Endothelial cell of umbilical vein (primary cell): Measurements from ENCODE around the gene TPK1. TPM values are rescaled to one million over a fixed set of nuclear protein-coding genes. Genes with fewer than 3 reads are reported as not detected.

Experiments used
- BruUV-seq: library from RNA; stranded (reverse); fragments of 400-500 nt; replicated peaks from 2 replicates; lab custom pipeline; 2021; lab: Mats Ljungman, UMichigan
- CTCF ChIA-PET: fragments of 300-600, 350-600 bp; sonication (Branson Sonifier 250); formaldehyde crosslinking; loops from one replicate; lab custom pipeline; 2021; ENCODE audit warnings: antibody characterized with exemption, inconsistent platforms; lab: Charles Lee
- POLR2A ChIA-PET: fragments of 300-600, 350-600 bp; sonication (Branson Sonifier 250); formaldehyde crosslinking; loops from one replicate; lab custom pipeline; 2021; ENCODE audit warnings: antibody characterized with exemption, inconsistent platforms; lab: Charles Lee
- DNase-seq: peaks from one replicate; pipeline ENCODE4 v3.0.0-alpha.2; 2011; ENCODE audit warnings: low read depth, low spot score
- FAIRE-seq: peaks from 2 replicates; lab custom pipeline; 2011; peaks lifted over from hg19 to GRCh38; lab: Jason Lieb, UNC
- H2AFZ ChIP-seq: 2 replicates; pipeline ENCODE4 v1.6.0; 2012; ENCODE audit warnings: low read depth, low read length, control low read depth, inconsistent platforms
- H3K27ac ChIP-seq: 2 replicates; pipeline ENCODE4 v1.5.1; 2011; ENCODE audit warnings: low read depth, mild to moderate bottlenecking, control low read depth, low read length, moderate library complexity; ENCODE audit not compliant: insufficient read depth
- H3K27me3 ChIP-seq, 2 experiments: 2 replicates each; pipeline versions ENCODE4 v1.6.0 to v1.6.1; 2011; ENCODE audit warnings: low read length in 2 of 2, mixed read lengths in 1 of 2; ENCODE audit not compliant: control insufficient read depth in 2 of 2, insufficient read depth in 2 of 2
- H3K36me3 ChIP-seq, 2 experiments: 2 replicates in 1 of 2; 3 replicates in 1 of 2; pipeline ENCODE4 v1.5.1; 2011; ENCODE audit warnings: low read length in 2 of 2, mild to moderate bottlenecking in 1 of 2, moderate library complexity in 1 of 2; ENCODE audit not compliant: control insufficient read depth in 2 of 2, insufficient read depth in 2 of 2; ENCODE audit errors: extremely low read depth in 1 of 2
- H3K4me1 ChIP-seq: 3 replicates; pipeline ENCODE4 v1.5.1; 2011; ENCODE audit warnings: mild to moderate bottlenecking, low read length; ENCODE audit not compliant: control insufficient read depth, insufficient read depth; ENCODE audit errors: extremely low read depth
- H3K4me2 ChIP-seq: 2 replicates; pipeline ENCODE4 v1.6.1; 2011; ENCODE audit warnings: low read length, control low read depth, mixed read lengths; ENCODE audit not compliant: insufficient read depth
- H3K4me3 ChIP-seq, 3 experiments: fragments of 200-600 bp in 1 of 3; sonication (generic), shearing (Covaris generic) in 1 of 3; replicated peaks in 1 of 3; 2 replicates each; pipeline ENCODE4 v1.5.1; 2011 to 2016; ENCODE audit warnings: control low read depth in 3 of 3, low read length in 3 of 3, mild to moderate bottlenecking in 2 of 3, inconsistent platforms in 1 of 3, low read depth in 1 of 3, moderate library complexity in 1 of 3; ENCODE audit not compliant: insufficient read depth in 1 of 3
- H3K79me2 ChIP-seq: 2 replicates; pipeline ENCODE4 v1.6.0; 2012; ENCODE audit warnings: low read length, inconsistent platforms; ENCODE audit not compliant: control insufficient read depth, insufficient read depth
- H3K9ac ChIP-seq: replicated peaks from 2 replicates; pipeline ENCODE3; 2011; ENCODE audit warnings: low read length, control low read depth; ENCODE audit not compliant: insufficient read depth; ENCODE audit errors: extremely low read depth
- H3K9me1 ChIP-seq: replicated peaks from 3 replicates; pipeline ENCODE4 v1.6.0; 2011; ENCODE audit warnings: mild to moderate bottlenecking, low read length; ENCODE audit not compliant: control insufficient read depth, insufficient read depth; ENCODE audit errors: extremely low read depth
- H3K9me3 ChIP-seq: replicated peaks from 2 replicates; pipeline ENCODE4 v1.5.1; 2012; ENCODE audit warnings: low read length, inconsistent platforms; ENCODE audit not compliant: control insufficient read depth, insufficient read depth
- H4K20me1 ChIP-seq: replicated peaks from 2 replicates; pipeline ENCODE3; 2011; ENCODE audit warnings: mild to moderate bottlenecking, low read length; ENCODE audit not compliant: control insufficient read depth, insufficient read depth; ENCODE audit errors: extremely low read depth
- CTCF ChIP-seq, 2 donors: IDR thresholded peaks; 1 replicate in 1 of 2; 2 replicates in 1 of 2; pipeline ENCODE4 v1.5.1; 2011; ENCODE audit warnings: low read length in 2 of 2, mild to moderate bottlenecking in 2 of 2, moderate library complexity in 2 of 2, control low read depth in 1 of 2, inconsistent platforms in 1 of 2, low read depth in 1 of 2; ENCODE audit not compliant: insufficient read depth in 1 of 2; ENCODE audit errors: extremely low read depth in 1 of 2
- FOS ChIP-seq: IDR thresholded peaks from 2 replicates; pipeline ENCODE4 v1.6.1; 2011; ENCODE audit warnings: mild to moderate bottlenecking, low read length, moderate library complexity, borderline replicate concordance; ENCODE audit not compliant: insufficient read depth
- GATA2 ChIP-seq: IDR thresholded peaks from 2 replicates; pipeline ENCODE4 v1.7.0; 2011; ENCODE audit warnings: low read depth, mild to moderate bottlenecking, moderate library complexity, mixed read lengths, low read length; ENCODE audit not compliant: insufficient read length, insufficient read depth
- MAX ChIP-seq: IDR thresholded peaks from 2 replicates; pipeline ENCODE4 v1.6.1; 2011; ENCODE audit not compliant: insufficient read depth, insufficient read length
- MYC ChIP-seq: IDR thresholded peaks from one replicate; pipeline ENCODE4 v1.6.1; 2011; ENCODE audit warnings: mild to moderate bottlenecking, low read depth, low read length
- POLR2A ChIP-seq: IDR thresholded peaks from 2 replicates; pipeline ENCODE4 v1.6.1; 2012; ENCODE audit warnings: low read depth, mild to moderate bottlenecking, control low read depth, low read length
- POLR2AphosphoS5 ChIP-seq: IDR thresholded peaks from 2 replicates; pipeline ENCODE4 v1.6.1; 2012; ENCODE audit warnings: low read depth, mild to moderate bottlenecking, control low read depth, low read length, moderate library complexity; ENCODE audit not compliant: insufficient read depth
- dilution Hi-C: fragments of 300-500 bp; cut with MboI; formaldehyde crosslinking; loops from one replicate; pipeline ENCODE4 v1.15.0; 2019; ENCODE audit warnings: low sequenced_read_pairs; ENCODE audit not compliant: extremely low pct_ligation_motif_present
- intact Hi-C: fragments of 100-400 bp; cut with micrococcal nuclease; formaldehyde crosslinking; loops from one replicate; pipeline ENCODE4 v1.10.0; 2022
- polyA plus RNA-seq, 4 experiments: library from polyadenylated mRNA; depleted of rRNA in 3 of 4; stranded (reverse) in 3 of 4; unstranded in 1 of 4; fragments of >200 nt; gene quantifications; 2 replicates each; pipeline versions ENCODE4 v1.2.1 to v1.2.3, GENCODE V29; 2011 to 2012; ENCODE audit warnings: missing spikeins in 1 of 4
- total RNA-seq: library from RNA; stranded (reverse); gene quantifications from 2 replicates; pipeline ENCODE4 v1.2.3, GENCODE V29; 2021

Gene TPK1
- total and polyA plus RNA-seq, 2 donors (not counting 3 experiments of a cell fraction or from before 2014, with no cell fraction given): 7.5 to 9.3 TPM

GRCh38 chr7:144510621-144511020 is 325.2 kb downstream of the TPK1 start:
- Histone ChIP-seq H3K4me1 (no peaks in the 10 kb centered on the region), H3K79me2 (no peaks in the 10 kb centered on the region), H3K27ac (no peak overlapping the region), H3K27me3 (no peaks in the 10 kb centered on the region), H3K4me3 (no peak overlapping the region), H3K9ac (no peak overlapping the region), H2AFZ (no peak overlapping the region), H3K4me2 (no peak overlapping the region), H3K9me3 (no peaks in the 10 kb centered on the region), H4K20me1 (no peaks in the 10 kb centered on the region), H3K36me3 (no peaks in the 10 kb centered on the region), H3K9me1 (no peaks in the 10 kb centered on the region)
- FAIRE-seq (no peak), DNase-seq (no peak)
- intact Hi-C loops (loop anchor here (10.0 kb wide), 2 partner anchors 224 to 334 kb away; no protein-coding TSS in a partner anchor), dilution Hi-C loops (no loop called here)
- no TSS peak for BruUV-seq
- CTCF ChIA-PET: no interaction called here
- no peak for TF ChIP-seq MYC
- no peak for TF ChIP-seq POLR2AphosphoS5
- TF ChIP-seq GATA2: no peak
- TF ChIP-seq POLR2A: no peak
- no peak for TF ChIP-seq CTCF (IDR thresholded peaks at IDR 0.05; ENCODE audit: extremely low read depth in 1 of 2, insufficient read depth in 1 of 2, low read depth in 1 of 2, low read length in 2 of 2)
- TF ChIP-seq FOS: no peak
- TF ChIP-seq MAX: no peak
- POLR2A ChIA-PET: no interaction called here
